NCI-H1417 (cell line): Measurements from ENCODE around the gene PRKCD.

Source experiments
- DNase-seq, 3 experiments: peaks; one replicate each; lab custom pipeline; 2025; lab: John Stamatoyannopoulos, UW

PRKCD gene

DNA sequence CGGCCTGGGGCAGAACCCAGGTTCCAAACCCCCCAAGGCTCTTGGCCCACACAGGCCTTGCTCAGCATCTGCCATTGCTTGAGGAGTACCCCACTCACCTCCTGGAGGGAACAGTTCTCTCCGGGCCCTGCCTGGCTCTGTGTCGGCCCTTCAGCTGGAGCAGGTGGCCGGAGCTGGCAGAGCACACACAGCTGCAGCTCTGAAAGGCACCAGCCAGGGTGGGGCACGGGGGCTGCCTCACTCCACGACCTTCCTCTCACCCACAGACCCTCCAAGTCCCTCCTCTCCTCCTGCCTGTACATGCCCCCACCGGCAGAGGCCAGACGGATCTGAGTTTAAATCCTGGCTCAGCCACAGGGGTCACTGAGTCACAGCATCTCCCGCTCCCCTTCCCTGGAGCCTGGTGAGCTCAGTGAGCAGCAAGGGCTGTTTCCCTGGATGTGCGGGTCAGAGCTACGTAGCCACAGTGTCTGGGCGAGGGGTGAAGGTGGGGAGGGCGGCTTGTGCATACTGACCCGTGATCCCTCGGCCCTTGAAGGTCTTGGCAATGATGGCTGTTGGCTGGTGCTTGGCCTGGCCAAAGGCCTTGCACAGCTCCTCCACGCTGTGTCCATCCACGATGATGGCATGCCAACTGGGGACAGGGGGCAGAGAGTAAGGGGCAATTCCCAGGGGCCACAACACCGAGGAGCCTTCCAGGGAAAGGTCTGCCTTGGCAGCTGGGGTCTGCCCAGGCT lies 71.8 kb downstream of the PRKCD start:
- DNase-seq: no peak

DNA sequence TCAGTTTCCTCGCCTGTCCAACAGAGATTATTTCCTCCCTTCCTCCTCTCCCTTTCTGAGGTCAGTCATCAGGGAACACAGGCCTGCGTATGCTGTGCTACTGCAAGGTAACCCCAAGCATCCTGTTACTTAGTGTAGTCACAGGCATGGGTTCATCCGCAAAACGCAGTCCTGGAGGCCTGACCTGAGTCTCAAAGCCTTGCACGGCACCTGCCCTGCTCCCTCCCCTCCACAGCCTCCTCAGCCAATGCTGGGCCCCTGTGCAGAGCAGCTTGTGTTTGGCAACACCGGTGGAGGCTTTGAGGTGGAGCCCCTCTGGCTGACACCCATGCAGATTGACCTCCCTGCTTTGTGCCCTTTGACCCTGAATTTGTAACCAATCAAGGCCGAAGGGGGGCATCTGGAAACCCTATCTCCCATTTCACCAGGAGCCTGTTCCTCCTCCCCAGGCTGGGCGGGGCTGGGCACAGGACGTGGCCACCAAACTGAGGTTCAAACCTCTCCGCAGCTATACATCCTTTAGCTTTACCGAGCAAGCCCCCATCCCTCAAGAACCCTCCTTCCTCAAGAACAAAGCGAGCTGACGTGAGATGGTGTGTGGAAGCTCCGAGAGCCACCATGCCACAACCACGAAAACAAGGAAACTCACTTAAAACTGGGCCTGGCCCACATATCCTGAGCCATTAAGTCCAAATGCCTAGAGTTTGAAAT lies 73.3 kb downstream of the PRKCD start:
- no peak for DNase-seq

- no peak for DNase-seq
Observed at GRCh38 chr3:53234841-53235232, 73.8 kb downstream of the PRKCD start.

GRCh38 chr3:53235545-53235944 lies 74.5 kb downstream of the PRKCD start:
- DNase-seq: no peak

- DNase-seq: no peak
Observed at GRCh38 chr3:53236112-53236841, 75.3 kb downstream of the PRKCD start.

GRCh38 chr3:53238051-53238850 lies 77.2 kb downstream of the PRKCD start:
- DNase-seq: no peak

GRCh38 chr3:53238886-53239285 lies 77.9 kb downstream of the PRKCD start:
- no peak for DNase-seq

DNA sequence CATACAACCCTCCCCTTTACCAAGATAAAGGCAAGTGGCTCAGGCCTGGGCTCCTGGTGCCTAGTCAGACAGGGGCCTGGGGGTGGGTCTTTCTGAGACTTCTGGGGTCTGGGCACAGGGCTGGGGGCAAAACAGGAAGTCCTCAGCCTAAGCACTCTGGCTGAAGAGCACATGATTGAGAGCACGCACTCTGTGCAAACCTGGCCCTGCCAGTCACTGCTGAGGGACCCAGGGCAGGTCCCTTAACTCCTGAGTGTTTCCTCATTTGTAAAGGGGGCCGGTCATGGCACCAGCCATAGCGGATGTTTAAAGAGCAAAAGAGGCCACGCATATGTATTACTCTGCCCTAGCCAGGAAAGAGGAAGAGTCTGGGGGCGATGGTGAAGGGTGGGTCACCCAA lies 78.8 kb downstream of the PRKCD start:
- no peak for DNase-seq

DNA sequence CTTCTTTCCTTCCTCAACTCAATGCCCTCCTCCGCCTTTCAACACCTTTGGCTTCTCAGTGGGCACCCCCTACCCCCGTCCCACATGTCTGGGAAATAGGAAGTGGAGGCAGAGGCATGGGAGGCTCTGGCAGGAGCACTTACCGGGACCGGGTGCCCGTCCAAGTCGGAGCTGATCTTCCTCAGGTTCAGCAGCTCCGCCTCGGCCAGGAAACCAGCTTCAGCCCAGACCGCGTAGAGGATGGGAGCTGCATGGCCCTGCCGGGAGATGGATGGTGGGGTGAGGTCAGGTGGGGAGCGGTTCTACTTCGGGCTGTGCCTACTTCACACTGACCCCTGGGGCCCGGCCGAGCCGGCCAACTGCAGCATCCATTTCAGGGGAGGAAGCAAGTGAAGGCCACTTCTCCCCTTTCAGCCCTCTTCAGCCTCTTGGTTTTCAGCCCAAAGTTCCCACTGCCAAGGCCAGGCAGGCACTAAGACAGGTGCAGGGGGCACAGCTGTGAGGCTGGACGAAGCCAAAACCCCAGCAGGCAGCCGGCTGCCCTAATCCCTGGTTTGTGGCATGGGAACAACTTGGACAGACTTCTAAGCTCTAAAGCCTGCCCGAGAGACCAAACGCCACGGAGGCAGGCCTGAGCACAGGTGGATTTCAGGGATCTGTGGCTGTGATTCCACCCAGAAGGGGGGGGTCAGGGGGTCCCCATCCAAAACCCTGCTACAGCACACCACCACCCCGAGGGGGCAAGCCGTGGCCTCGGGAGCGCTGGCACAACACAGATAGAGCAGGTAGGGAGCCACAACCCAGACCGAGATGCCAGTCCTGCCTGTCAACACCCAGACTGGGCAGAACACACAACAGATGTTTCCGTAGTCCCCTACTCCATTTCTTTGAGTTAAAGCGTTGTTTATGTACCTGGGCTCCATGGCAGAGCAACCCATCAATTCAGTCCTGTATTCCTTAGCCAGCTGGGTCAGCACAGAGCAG lies 80.3 kb downstream of the PRKCD start:
- no peak for DNase-seq

DNA sequence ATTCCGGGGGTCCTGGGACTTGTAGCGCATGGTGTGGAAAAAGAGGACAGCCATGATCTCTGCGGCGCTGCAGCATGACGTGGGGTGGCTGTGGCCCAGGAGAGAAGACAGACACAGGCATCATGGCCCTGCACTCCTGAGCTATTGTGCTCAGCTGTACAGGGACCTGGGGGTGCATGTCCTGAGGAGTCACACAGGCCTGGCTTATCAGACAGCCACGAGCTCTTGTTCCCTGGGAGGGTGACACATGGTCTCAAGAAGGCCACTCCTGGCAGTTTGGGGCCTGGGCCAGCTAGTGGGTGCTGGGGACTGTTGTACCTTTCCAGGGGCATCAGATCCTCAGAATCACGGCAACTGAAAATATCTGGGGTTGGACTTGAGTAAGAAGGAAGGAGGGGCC lies 81.1 kb downstream of the PRKCD start:
- DNase-seq: no peak
